SK-N-SH treated with all-trans-retinoic acid at 6 μM for 48 hours (cell line): ENCODE measurements around the gene FUT3.

Source experiments
- ATAC-seq: fragments of 200-7000 bp; cut with Tn5 transposase; 3 replicates; pipeline ENCODE4 v1.9.1; 2020; ENCODE audit warnings: mild to moderate bottlenecking, moderate library complexity
- ARNTL ChIP-seq: fragments of 450-650 bp; formaldehyde crosslinking; IDR thresholded peaks from 2 replicates; pipeline ENCODE4 v1.5.0; 2020; ENCODE audit warnings: low read depth, mild to moderate bottlenecking, moderate library complexity, borderline replicate concordance
- BACH2 ChIP-seq: fragments of 250-450 bp; sonication (Bioruptor Pico); IDR thresholded peaks from 2 replicates; pipeline ENCODE4 v1.9.0; 2021; ENCODE audit warnings: mild to moderate bottlenecking, borderline replicate concordance
- ESRRG ChIP-seq: fragments of 250-450 bp; sonication (Bioruptor Pico); IDR thresholded peaks from 2 replicates; pipeline ENCODE4 v1.6.1; 2021; ENCODE audit warnings: mild to moderate bottlenecking
- GLIS3 ChIP-seq: fragments of 250-450 bp; sonication (Bioruptor Pico); IDR thresholded peaks from 2 replicates; pipeline ENCODE4 v1.5.0; 2020; ENCODE audit warnings: mild to moderate bottlenecking, moderate library complexity
- ISL1 ChIP-seq: fragments of 250-450 bp; sonication (Bioruptor Pico); IDR thresholded peaks from 2 replicates; pipeline ENCODE4 v2.1.2; 2022; ENCODE audit warnings: mild to moderate bottlenecking, moderate library complexity
- OSR1 ChIP-seq: fragments of 250-450 bp; sonication (Bioruptor Pico); IDR thresholded peaks from 2 replicates; pipeline ENCODE4 v1.8.0; 2022; ENCODE audit warnings: moderate library complexity, mild to moderate bottlenecking, inconsistent platforms
- PPARA ChIP-seq: fragments of 250-450 bp; sonication (Bioruptor Pico); IDR thresholded peaks from 2 replicates; pipeline ENCODE4 v1.5.0; 2020; ENCODE audit warnings: mild to moderate bottlenecking, borderline replicate concordance
- RARB ChIP-seq: fragments of 250-450 bp; sonication (Bioruptor Pico); IDR thresholded peaks from 2 replicates; pipeline ENCODE4 v1.8.0; 2021; ENCODE audit warnings: mild to moderate bottlenecking, moderate library complexity
- SNAI2 ChIP-seq: fragments of 250-450 bp; sonication (Bioruptor Pico); IDR thresholded peaks from 2 replicates; pipeline ENCODE4 v1.5.0; 2020; ENCODE audit warnings: mild to moderate bottlenecking, moderate library complexity
- TCF4 ChIP-seq: fragments of 250-450 bp; sonication (Bioruptor Pico); IDR thresholded peaks from 2 replicates; pipeline ENCODE4 v1.8.0; 2021; ENCODE audit warnings: mild to moderate bottlenecking, moderate library complexity, borderline replicate concordance
- TOX ChIP-seq: fragments of 250-450 bp; sonication (Bioruptor Pico); IDR thresholded peaks from 2 replicates; pipeline ENCODE4 v1.8.0; 2021; ENCODE audit warnings: mild to moderate bottlenecking, moderate library complexity, borderline replicate concordance
- ZFP3 ChIP-seq: fragments of 250-450 bp; sonication (Bioruptor Pico); IDR thresholded peaks from 2 replicates; pipeline ENCODE4 v1.5.0; 2020; ENCODE audit warnings: mild to moderate bottlenecking, moderate library complexity
- ZFP30 ChIP-seq: fragments of 450-650 bp; formaldehyde crosslinking; IDR thresholded peaks from 2 replicates; pipeline ENCODE4 v1.5.0; 2022; ENCODE audit warnings: mild to moderate bottlenecking, moderate library complexity
- ZNF565 ChIP-seq: fragments of 450-650 bp; formaldehyde crosslinking; conservative IDR thresholded peaks from 2 replicates; pipeline ENCODE4 v1.5.0; 2020; ENCODE audit warnings: low read depth, mild to moderate bottlenecking, moderate library complexity
- TF ChIP-seq, protein P1 (sequence below): fragments of 250-450 bp; sonication (Bioruptor Pico); IDR thresholded peaks from 2 replicates; pipeline ENCODE4 v1.8.0; 2021; ENCODE audit warnings: low read depth, mild to moderate bottlenecking, moderate library complexity, borderline replicate concordance
- TF ChIP-seq, protein P2 (sequence below): fragments of 250-450 bp; sonication (Bioruptor Pico); IDR thresholded peaks from 2 replicates; pipeline ENCODE4 v1.8.0; 2020; ENCODE audit warnings: mild to moderate bottlenecking, moderate library complexity, borderline replicate concordance
- TF ChIP-seq, protein P3 (sequence below): fragments of 250-450 bp; sonication (Bioruptor Pico); IDR thresholded peaks from 2 replicates; pipeline ENCODE4 v1.5.0; 2020; ENCODE audit warnings: mild to moderate bottlenecking, moderate library complexity
- TF ChIP-seq, protein P4 (sequence below): fragments of 250-450 bp; sonication (Bioruptor Pico); IDR thresholded peaks from 2 replicates; pipeline ENCODE4 v1.5.1; 2021; ENCODE audit warnings: mild to moderate bottlenecking, moderate library complexity
- TF ChIP-seq, protein P5 (sequence below): fragments of 250-450 bp; sonication (Bioruptor Pico); IDR thresholded peaks from 2 replicates; pipeline ENCODE4 v1.5.1; 2020; ENCODE audit warnings: low read depth, mild to moderate bottlenecking, moderate library complexity

The FUT3 gene

DNA sequence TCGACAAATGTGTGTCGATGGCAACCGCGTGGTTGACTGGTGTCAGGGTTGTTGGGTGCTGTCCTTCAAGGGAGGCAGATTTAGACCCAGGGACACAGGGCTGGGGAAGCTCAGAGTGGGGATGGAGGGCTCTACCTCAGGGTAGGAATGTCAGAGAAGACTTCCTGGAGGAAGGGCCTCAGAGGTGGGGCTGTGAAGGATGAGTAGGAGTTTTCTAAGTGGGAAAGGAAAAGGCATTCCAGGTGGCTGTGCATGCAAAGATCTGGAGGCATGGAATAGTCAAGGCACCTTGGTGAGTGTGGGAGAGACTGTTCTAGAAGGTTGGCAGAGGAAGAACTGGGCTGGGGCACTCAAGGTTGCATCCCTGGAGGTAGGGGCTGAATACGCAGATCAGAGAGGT, 44.3 kb downstream of the FUT3 start:
- no peak for ATAC-seq
- no peak for TF ChIP-seq TOX (CRISPR knock-in tag)
- TF ChIP-seq BACH2 (CRISPR knock-in tag), result no peak
- no peak for TF ChIP-seq TCF4 (CRISPR knock-in tag)
- peak; percentile 98 for TF ChIP-seq ZFP3 (CRISPR knock-in tag)
- TF ChIP-seq ZFP30 (CRISPR knock-in tag), result no peak
- TF ChIP-seq, protein P1, sequence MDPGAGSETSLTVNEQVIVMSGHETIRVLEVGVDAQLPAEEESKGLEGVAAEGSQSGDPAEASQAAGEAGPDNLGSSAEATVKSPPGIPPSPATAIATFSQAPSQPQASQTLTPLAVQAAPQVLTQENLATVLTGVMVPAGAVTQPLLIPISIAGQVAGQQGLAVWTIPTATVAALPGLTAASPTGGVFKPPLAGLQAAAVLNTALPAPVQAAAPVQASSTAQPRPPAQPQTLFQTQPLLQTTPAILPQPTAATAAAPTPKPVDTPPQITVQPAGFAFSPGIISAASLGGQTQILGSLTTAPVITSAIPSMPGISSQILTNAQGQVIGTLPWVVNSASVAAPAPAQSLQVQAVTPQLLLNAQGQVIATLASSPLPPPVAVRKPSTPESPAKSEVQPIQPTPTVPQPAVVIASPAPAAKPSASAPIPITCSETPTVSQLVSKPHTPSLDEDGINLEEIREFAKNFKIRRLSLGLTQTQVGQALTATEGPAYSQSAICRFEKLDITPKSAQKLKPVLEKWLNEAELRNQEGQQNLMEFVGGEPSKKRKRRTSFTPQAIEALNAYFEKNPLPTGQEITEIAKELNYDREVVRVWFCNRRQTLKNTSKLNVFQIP (CRISPR knock-in tag), result no peak

DNA sequence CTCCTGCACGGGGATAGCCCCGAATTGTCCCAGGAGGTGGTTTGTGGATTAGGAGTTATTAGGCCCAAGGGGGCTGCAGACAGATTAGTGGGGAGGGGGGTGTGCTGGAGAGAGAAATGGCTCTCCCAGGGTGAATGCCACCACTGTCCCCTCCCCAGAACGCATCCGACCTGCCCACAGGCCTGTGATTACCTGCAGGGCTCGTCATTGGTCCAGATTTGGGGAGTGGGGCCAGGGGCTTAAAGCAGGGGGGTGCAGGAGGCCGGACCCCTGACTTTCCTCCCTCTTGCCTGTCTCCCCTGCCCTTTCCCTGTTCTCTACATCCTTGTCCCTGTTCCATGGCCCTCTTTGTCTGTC, 45.1 kb downstream of the FUT3 start:
- TF ChIP-seq GLIS3 (CRISPR knock-in tag) (no peak), ISL1 (no peak), ZFP30 (CRISPR knock-in tag) (no peak), RARB (no peak), TOX (CRISPR knock-in tag) (no peak), OSR1 (no peak), ESRRG (CRISPR knock-in tag) (no peak), PPARA (CRISPR knock-in tag) (no peak), ZNF565 (CRISPR knock-in tag) (no peak), ARNTL (CRISPR knock-in tag) (no peak), SNAI2 (CRISPR knock-in tag) (no peak)
- TF ChIP-seq, protein P2, sequence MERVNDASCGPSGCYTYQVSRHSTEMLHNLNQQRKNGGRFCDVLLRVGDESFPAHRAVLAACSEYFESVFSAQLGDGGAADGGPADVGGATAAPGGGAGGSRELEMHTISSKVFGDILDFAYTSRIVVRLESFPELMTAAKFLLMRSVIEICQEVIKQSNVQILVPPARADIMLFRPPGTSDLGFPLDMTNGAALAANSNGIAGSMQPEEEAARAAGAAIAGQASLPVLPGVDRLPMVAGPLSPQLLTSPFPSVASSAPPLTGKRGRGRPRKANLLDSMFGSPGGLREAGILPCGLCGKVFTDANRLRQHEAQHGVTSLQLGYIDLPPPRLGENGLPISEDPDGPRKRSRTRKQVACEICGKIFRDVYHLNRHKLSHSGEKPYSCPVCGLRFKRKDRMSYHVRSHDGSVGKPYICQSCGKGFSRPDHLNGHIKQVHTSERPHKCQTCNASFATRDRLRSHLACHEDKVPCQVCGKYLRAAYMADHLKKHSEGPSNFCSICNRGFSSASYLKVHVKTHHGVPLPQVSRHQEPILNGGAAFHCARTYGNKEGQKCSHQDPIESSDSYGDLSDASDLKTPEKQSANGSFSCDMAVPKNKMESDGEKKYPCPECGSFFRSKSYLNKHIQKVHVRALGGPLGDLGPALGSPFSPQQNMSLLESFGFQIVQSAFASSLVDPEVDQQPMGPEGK (CRISPR knock-in tag), result no peak
- TF ChIP-seq, protein P3, sequence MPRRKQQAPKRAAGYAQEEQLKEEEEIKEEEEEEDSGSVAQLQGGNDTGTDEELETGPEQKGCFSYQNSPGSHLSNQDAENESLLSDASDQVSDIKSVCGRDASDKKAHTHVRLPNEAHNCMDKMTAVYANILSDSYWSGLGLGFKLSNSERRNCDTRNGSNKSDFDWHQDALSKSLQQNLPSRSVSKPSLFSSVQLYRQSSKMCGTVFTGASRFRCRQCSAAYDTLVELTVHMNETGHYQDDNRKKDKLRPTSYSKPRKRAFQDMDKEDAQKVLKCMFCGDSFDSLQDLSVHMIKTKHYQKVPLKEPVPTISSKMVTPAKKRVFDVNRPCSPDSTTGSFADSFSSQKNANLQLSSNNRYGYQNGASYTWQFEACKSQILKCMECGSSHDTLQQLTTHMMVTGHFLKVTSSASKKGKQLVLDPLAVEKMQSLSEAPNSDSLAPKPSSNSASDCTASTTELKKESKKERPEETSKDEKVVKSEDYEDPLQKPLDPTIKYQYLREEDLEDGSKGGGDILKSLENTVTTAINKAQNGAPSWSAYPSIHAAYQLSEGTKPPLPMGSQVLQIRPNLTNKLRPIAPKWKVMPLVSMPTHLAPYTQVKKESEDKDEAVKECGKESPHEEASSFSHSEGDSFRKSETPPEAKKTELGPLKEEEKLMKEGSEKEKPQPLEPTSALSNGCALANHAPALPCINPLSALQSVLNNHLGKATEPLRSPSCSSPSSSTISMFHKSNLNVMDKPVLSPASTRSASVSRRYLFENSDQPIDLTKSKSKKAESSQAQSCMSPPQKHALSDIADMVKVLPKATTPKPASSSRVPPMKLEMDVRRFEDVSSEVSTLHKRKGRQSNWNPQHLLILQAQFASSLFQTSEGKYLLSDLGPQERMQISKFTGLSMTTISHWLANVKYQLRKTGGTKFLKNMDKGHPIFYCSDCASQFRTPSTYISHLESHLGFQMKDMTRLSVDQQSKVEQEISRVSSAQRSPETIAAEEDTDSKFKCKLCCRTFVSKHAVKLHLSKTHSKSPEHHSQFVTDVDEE (CRISPR knock-in tag), result no peak
- TF ChIP-seq, protein P4, sequence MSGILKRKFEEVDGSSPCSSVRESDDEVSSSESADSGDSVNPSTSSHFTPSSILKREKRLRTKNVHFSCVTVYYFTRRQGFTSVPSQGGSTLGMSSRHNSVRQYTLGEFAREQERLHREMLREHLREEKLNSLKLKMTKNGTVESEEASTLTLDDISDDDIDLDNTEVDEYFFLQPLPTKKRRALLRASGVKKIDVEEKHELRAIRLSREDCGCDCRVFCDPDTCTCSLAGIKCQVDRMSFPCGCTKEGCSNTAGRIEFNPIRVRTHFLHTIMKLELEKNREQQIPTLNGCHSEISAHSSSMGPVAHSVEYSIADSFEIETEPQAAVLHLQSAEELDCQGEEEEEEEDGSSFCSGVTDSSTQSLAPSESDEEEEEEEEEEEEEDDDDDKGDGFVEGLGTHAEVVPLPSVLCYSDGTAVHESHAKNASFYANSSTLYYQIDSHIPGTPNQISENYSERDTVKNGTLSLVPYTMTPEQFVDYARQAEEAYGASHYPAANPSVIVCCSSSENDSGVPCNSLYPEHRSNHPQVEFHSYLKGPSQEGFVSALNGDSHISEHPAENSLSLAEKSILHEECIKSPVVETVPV (CRISPR knock-in tag), result no peak
- TF ChIP-seq, protein P1 (CRISPR knock-in tag), result no peak
- TF ChIP-seq, protein P5, sequence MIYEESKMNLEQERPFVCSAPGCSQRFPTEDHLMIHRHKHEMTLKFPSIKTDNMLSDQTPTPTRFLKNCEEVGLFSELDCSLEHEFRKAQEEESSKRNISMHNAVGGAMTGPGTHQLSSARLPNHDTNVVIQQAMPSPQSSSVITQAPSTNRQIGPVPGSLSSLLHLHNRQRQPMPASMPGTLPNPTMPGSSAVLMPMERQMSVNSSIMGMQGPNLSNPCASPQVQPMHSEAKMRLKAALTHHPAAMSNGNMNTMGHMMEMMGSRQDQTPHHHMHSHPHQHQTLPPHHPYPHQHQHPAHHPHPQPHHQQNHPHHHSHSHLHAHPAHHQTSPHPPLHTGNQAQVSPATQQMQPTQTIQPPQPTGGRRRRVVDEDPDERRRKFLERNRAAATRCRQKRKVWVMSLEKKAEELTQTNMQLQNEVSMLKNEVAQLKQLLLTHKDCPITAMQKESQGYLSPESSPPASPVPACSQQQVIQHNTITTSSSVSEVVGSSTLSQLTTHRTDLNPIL (CRISPR knock-in tag), result no peak

More for the DNA sequence above, 45.1 kb downstream of the FUT3 start:
- no peak for ATAC-seq
